Measurements from ENCODE around the gene NOXRED1. TPM values are rescaled to one million over a fixed set of nuclear protein-coding genes. Genes with fewer than 3 reads are reported as not detected.

Gene NOXRED1
- total RNA-seq = 1 to 10 TPM in 2 of 4 donors, not detected in 2; 1.2 to 2.8 TPM

GRCh38 chr14:77423423-77423822 is at the start of gene NOXRED1:
Gene NOXRED1, minus strand, starts transcription at chr14:77423523. Its CDS starts 634 bp downstream, at chr14:77422889.
- H3K9me3 ChIP-seq = peaks cover 0 to 15% (median 5%) of the 10 kb centered on the region in 4 donors
- no peak for DNase-seq
- no peak within 1 kb of the TSS for H3K4me3 ChIP-seq
- no peak for TF ChIP-seq CTCF (IDR thresholded peaks at IDR 0.05)
- no peak for TF ChIP-seq POLR2A (IDR thresholded peaks at IDR 0.05)
- H3K36me3 ChIP-seq = peaks cover 0 to 65% (median 0%) of the 10 kb centered on the region in 3 donors
- H3K27me3 ChIP-seq = no peaks in the 10 kb centered on the region
- H3K27ac ChIP-seq = no peak within 1 kb of the TSS
- no peaks in the 10 kb centered on the region for H3K4me1 ChIP-seq

GRCh38 chr14:77470224-77470870 is 47.0 kb upstream of the NOXRED1 start:
- H3K27me3 ChIP-seq = no peaks in the 10 kb centered on the region
- H3K4me1 ChIP-seq = no peaks in the 10 kb centered on the region
- H3K27ac ChIP-seq = no peak overlapping the region
- peaks cover 0 to 44% (median 0%) of the 10 kb centered on the region in 3 donors for H3K36me3 ChIP-seq
- no peak for DNase-seq
- TF ChIP-seq POLR2A (IDR thresholded peaks at IDR 0.05) (no peak), CTCF (IDR thresholded peaks at IDR 0.05) (no peak)
- H3K4me3 ChIP-seq = no peak overlapping the region
- H3K9me3 ChIP-seq = no peaks in the 10 kb centered on the region

GRCh38 chr14:77469539-77469938 is 46.2 kb upstream of the NOXRED1 start:
- Histone ChIP-seq H3K4me3 (no peak overlapping the region), H3K27me3 (no peaks in the 10 kb centered on the region), H3K36me3 (peaks cover 0 to 52% (median 0%) of the 10 kb centered on the region in 3 donors), H3K4me1 (no peaks in the 10 kb centered on the region), H3K27ac (no peak overlapping the region), H3K9me3 (no peaks in the 10 kb centered on the region)
- TF ChIP-seq POLR2A (IDR thresholded peaks at IDR 0.05) = no peak
- no peak for TF ChIP-seq CTCF (IDR thresholded peaks at IDR 0.05)
- DNase-seq = no peak

GRCh38 chr14:77469067-77469505 is 45.8 kb upstream of the NOXRED1 start:
- no peak for DNase-seq

GRCh38 chr14:77467801-77468200 is 44.5 kb upstream of the NOXRED1 start:
- no peak for DNase-seq
- no peaks in the 10 kb centered on the region for H3K27me3 ChIP-seq
- no peaks in the 10 kb centered on the region for H3K4me1 ChIP-seq
- no peak overlapping the region for H3K27ac ChIP-seq
- H3K9me3 ChIP-seq = no peaks in the 10 kb centered on the region
- no peak overlapping the region for H3K4me3 ChIP-seq
- H3K36me3 ChIP-seq = peaks cover 0 to 70% (median 0%) of the 10 kb centered on the region in 3 donors
- TF ChIP-seq POLR2A (IDR thresholded peaks at IDR 0.05) = no peak
- TF ChIP-seq CTCF (IDR thresholded peaks at IDR 0.05) = no peak

More at GRCh38 chr14:77469067-77469505, 45.8 kb upstream of the NOXRED1 start:
- H3K4me1 ChIP-seq = no peaks in the 10 kb centered on the region
- H3K9me3 ChIP-seq = no peaks in the 10 kb centered on the region
- no peak overlapping the region for H3K4me3 ChIP-seq
- peaks cover 0 to 57% (median 0%) of the 10 kb centered on the region in 3 donors for H3K36me3 ChIP-seq
- no peak overlapping the region for H3K27ac ChIP-seq
- no peaks in the 10 kb centered on the region for H3K27me3 ChIP-seq
- no peak for TF ChIP-seq POLR2A (IDR thresholded peaks at IDR 0.05)
- no peak for TF ChIP-seq CTCF (IDR thresholded peaks at IDR 0.05)
